Stimulated activated CD8-positive, alpha-beta memory T cell treated with anti-CD3 and anti-CD28 coated beads, Interleukin-7, amount 100 ng/mL, for 4 hours (primary cell): Measurements from ENCODE around the gene GAS5.
A peak's percentile ranks its signal among the peaks of the same experiment; 100 is the strongest.
"Not testable (repeated sequence)": the region's sequence is repeated elsewhere in the genome, so short reads cannot be mapped to it uniquely, and the experiment has no call there.

Experiments used
- DNase-seq, 2 donors: peaks; one replicate each; pipeline ENCODE4 v3.0.0-alpha.2; 2020; ENCODE audit warnings: low read depth in 2 of 2

The GAS5 gene

DNA sequence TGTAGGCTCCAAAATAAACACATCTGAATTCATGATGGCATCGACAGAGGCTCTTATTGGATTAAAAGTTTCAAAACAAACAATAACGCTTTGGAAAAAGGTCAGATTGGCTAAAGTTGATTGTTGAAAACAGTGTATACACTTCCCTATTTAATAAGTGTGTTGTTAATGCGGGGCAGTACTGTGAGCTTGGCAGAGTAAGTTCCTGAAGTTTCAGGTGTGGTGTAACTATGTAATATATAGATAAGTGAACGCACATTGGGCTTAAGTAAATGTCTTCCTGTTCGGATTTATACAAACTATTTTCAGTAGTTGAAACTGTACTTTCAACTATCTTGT lies 1.2 kb upstream of the GAS5 start:
- DNase-seq: no peak

DNA sequence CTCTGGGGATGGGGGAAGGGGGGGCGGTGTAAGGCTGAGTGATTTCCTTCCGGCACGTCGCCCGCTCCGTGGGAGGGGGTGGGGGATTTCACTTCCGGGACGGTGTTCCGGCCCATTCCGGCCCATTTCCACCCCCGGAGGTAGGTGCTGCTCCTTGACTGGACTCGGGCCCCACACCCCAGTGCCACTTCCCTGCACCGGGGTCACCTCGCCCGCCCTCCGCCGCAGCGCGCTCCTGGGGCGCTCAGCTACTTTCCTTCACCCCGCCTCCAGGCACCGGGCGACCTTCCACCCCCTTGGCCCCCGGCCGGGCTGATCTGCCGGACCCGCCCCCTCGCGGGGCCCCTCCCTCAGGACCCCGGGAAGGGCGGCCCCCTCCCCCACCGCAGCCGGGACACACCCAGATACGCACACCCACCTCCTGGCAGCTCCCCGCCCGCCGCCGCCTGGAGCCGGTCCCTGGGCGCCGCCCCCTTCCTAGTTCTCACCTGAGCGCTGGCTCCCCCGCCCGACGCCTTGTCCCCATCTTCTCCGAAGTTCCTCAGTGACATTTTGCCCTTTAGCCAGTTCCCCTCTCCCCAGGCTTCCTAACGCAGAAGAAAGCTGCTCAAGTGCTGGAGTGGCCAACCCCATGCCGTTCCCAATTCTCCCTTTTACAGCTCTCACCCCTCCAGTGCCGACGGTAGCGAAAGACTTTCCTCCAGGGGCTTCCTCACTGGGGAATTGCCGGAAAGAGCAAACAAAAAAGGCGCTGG lies 654 bp upstream of the GAS5 start, which contains the start of gene ZBTB37:
TSS of gene ZBTB37 (plus strand) at position 115 of the 755 bp plus-strand sequence. CDS start 1,846 bp downstream, outside the sequence.
- DNase-seq: peak; percentile 87 to 89

DNA sequence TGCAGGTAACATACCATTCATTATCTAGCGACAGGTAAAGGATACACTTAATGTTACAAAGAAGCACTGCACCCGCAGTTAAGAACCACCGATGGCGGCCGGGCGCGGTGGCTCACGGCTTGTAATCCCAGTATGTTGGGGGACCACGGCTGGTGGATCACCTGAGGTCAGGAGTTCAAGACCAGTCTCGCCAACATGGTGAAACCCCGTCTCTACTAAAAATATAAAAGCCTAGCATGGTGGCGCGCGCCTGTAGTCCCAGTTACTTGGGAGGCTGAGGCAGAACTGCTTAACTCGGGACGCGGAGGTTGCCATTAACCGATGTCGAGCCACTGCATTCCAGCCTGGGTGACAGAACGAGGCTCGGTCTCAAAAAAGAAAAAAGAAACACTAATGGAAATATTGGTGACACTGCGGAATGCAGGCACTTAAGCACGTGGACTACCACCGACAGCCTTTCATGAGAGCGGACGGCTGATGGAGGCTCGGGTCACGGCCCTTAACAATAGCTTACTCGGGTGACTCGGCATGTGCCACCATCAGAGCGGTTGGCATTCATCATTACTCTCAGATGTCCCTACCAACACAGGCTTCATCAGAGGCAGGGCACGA lies 542 bp downstream of the GAS5 start:
- peak in 1 of 2 donors; percentile 40 for DNase-seq

DNA sequence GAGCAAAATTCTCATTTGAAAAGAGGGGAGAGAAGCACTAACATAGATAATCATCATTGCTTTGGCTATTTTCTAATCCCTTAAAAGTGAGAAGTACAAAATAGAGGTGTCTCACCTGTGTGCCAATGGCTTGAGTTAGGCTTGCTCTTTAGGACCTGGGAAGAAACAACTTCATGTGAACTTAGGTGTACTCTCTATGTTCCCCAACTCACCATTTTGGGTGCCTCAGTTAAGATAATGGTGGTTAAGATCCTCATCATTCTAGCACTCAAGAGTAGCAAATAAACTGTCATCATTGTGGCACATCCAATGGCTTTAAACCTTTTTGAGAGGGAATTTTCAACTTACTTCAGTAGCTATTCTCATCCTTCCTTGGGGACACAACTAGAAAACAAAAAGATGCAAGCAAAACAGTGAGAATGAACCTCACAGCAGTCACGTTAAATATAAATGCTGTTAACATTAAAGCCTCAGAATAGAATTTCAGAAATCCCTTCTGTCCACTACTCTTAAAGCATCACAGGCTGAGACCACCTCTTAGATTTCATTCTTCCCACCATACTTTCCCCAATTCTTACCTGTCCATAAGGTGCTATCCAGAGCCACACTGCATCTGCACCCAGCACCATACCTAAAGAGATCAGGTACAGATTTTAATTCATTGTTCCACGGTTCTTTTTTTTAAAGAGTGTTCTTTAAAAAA lies 1.2 kb downstream of the GAS5 start:
- no peak for DNase-seq

DNA sequence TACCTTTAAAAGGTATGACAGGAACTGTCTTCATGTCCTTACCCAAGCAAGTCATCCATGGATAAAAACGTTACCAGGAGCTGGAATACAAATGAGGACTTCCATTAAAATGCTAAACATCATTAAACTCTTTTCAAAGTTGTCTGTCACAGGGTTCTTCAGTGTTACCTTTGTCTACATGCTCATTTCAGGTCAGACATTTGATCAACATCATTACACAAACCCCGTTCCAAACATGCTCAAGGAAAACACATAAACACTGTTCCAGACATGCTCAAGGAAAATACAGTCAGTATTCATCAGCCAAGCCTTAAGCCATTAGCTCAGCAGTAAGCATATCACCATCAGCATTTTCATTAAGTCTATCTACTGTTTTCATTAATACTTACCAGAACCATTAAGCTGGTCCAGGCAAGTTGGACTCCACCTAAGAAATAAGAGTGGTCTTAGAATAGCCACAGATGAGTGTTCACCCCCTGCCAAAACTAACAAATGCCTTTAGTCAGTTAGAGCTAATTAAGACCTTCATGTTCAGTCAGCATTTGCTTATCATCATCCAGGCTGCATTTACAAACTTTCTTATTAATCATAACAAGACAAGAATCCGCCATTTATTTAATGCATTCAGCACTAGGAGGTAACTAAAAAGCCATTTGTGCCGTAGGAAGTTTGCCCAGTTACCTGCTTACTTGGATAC lies 2.2 kb downstream of the GAS5 start:
- DNase-seq: no peak

DNA sequence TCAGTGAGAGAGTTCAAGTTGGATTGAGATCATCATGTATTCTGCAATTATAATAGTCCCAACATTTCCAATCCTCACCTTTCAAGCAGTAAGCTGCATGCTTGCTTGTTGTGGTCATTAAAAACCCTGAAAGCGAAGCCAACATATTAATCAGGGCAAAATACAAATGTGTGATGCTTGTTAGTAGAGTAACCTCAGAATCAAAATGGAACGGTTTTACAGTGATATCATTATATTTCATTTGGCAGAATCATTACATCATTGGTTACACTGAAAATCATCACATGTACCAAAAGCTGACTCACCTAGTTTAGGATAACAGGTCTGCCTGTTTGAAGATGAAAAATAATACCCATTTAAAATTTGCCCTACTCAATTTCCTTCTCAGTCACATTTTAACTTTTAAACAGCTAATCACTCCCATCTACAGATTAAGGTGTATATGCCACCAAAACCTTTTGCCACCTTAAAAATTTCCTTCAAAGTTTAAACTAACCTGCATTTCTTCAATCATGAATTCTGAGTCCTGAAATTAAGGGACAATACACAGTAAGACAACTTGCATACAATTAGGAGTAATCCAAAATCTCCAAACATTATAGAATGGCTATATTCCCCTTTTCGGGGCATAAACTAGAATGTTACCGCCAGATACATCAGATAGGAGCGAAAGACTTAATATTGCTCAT lies 3.5 kb downstream of the GAS5 start:
- no peak for DNase-seq

DNA sequence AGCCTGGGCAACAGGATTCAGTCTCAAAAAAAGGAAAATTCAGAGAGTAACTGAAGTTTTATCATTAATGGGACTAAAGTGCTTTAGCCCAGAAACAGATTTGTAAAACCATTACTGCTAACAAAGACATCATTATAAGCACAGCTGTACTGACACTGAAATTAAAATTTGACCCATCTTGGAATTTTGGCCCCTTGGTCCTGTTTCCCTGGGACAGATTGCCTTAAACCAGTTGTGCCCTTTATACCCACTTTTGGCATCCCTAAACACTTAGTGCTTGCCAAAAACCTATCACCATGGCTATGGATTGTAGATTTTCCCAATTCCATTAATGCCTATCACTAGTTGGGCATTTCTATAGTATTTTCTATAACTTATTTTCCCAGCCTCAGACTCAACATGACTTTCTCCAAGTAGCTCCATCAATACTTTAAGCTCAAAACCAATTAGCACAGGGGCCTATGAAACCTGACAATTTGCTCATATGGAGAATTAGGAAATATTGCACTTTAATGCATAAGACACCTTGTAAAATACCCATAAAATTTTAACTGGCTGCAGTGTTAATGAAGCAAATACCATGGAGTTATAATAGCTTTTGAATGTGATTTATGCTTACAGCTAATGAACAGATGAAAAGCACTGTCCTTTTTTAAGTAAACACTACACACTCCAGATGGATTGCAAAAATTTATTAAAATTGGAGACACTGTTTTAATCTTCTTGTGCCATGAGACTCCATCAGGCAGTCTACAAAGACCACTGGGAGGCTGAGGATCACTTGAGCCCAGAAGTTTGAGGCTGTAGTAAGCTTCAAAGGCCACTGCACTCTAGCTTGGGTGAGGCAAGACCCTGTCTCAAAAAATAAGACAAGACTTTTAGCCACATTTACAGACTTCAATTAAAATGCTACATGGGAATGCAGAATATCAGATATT lies 4.3 kb downstream of the GAS5 start:
- no peak for DNase-seq

DNA sequence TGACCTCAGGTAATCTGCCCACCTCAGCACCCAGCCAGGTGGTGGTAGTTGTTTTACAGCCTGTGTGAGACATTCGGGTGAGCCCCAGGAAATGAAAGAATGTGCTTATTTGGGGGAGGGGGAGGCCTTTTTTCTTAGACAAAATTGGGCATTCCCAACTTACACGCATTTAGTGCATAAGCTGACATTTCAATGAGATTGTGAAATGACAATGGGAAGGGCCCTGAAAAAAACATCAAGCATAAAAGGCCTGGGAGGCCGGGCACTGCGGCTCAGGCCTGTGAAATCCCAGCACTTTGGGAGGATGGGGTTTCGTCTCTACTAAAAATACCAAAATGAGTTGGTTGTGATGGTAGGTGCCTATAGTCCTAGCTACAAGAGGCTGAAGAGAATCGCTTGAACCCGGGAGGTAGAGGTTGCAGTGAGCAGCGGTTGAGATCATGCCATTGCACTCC lies 5.0 kb downstream of the GAS5 start:
- no peak for DNase-seq

DNA sequence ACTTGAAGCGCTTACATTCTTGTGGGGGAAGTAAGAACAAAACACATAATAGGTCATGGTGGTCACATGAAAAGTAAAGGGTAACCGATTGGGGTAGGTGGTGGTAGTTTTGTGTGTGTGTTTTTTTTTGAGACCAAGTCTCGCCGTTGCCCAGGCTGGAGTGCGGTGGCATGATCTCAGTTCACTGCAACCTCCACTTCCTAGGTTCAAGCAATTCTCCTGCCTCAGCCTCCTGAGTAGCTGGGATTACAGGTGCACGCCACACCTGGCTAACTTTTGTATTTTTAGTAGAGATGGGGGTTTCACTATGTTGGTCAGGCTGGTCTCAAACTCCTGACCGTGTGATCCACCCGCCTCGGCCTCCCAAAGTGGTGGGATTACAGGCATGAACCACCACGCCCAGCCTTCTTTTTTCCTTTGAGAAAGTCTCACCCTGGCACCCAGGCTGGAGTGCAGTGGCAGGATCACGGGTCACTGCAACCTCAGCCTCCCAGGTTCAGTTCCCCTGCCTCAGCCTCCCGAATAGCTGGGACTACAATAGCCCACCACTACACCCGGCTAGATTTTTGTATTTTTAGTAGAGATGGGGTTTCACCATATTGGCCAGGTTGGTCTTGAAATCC lies 5.5 kb downstream of the GAS5 start:
- DNase-seq: not testable (repeated sequence)

DNA sequence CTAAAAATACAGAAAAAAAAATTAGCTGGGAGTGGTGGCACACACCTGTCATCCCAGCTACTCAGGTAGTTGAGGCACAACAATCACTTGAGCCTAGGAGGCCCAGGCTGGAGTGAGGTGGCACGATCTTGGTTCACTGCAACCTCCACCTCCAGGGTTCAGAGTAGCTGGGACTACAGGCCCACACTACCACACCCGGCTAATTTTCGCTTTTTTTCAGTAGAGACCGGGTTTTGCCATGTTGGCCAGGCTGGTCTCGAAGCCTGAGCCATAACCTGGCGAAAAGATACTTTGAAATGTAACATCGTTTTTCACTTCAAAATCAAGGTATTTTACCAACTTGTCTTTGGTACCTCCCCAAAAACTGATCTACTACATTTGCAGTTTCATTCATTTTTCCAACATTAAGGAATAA lies 6.1 kb downstream of the GAS5 start:
- no peak for DNase-seq

DNA sequence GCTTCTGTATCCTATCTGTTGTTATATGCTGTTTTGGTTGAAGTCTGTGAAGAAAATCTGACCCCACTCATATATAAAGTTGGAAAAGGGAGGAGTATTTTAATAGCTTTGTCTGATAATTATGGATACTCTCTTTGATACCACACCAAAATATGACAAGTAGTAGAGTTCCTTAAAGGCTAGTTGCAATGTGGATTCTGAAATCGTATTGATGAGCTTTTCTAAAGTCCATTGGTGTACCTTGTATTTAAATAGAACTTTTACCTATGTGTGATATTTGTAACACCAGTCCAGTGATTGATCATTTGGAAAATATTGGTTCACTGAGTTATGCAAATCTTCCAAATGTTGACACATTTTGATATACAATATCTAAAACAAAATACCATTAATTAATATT lies 7.7 kb downstream of the GAS5 start:
- no peak for DNase-seq

DNA sequence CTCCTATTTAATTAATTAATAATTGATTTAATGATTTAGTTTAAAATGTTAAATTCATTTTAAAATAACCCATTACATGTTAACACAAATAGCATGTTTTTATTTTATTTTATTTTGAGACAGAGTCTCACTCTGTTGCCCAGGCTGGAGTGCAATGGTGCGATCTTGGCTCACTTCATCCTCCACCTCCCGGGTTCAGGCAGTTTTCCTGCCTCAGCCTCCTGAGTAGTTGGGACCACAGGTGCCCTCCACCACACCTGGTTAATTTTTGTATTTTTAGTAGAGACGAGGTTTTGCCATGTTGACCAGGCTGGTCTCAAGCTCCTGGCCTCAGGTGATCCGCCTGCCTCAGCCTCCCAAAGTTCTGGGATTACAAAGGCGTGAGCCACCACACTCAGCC lies 8.2 kb downstream of the GAS5 start:
- not testable (repeated sequence) for DNase-seq

DNA sequence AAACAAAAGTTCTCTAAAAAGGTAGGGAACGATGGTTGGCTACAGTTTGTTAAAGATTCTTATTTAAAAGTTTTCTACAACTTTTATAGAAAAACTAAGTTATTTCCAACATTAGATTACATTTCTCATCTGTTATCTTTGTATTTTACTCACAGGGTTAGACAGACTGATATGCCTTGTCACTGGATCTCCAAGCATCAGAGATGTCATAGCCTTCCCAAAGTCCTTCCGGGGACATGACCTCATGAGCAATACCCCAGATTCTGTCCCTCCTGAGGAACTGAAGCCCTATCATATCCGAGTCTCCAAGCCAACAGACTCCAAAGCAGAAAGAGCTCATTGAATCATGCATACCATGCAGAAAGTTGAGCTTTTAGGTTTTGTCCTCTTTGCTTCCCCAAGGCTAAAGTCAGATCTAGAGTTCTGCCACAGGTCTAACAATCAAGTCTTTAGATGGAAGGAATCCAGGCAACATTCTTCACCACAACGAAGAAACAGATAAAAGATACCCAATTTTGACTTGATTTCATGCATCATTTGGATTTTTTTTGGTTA lies 10.3 kb downstream of the GAS5 start:
- no peak for DNase-seq

DNA sequence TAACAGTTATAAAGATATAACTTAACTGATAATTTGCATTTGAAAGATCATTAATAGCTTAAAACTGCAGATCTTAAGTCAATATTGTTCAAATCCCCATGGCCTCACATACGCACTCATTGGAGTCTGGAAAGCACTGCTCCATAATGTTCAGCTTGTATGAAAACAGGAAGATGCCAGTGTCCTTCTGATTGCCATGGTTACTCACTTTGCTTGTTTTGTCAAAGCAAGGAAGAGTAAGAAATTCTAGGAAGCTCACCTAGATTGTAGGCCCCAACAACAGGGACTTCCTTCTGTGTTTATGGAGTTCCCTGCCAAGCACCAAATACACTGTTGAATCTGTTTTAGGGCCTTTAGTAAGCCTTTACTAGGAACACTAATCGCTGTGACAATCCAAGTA lies 10.9 kb downstream of the GAS5 start:
- no peak for DNase-seq

DNA sequence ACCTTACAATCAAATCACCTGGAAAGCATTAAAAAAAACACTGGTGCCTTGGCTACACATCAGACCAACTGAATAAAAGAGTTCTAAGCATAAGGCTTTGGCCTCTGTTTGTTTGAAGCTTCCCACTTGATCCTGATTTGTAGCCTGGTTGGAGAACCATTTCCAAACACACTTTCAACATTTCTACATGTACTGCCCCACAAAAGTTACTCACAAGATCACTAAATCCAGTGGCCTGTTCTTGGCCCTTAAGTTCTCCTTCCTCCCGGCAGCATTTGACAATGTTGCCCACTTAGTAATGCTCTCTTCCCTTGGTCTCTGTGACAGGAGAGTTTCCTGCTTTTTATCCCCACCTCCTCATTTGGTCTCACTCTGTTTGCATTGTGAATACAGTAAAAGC lies 11.8 kb downstream of the GAS5 start:
- DNase-seq: no peak

DNA sequence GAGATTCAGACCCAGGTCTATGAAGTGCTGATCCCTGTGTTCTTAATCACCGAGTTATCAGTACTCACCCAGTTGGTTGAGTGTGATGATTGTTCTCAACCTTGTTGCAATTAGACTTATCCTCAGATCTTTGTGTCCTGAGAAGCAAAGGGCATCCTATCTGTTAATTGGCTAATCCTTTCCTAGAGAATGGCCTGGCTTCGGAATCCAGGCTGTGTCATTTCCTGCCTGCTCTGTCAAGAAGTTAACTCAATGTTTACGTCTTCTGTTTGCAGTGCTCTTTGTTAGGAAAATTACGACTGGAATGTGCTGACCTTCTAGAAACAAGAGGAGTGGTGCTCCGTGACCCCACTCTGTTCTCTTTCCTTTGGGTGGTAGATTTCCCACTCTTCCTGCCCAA lies 14.7 kb downstream of the GAS5 start:
- no peak for DNase-seq

DNA sequence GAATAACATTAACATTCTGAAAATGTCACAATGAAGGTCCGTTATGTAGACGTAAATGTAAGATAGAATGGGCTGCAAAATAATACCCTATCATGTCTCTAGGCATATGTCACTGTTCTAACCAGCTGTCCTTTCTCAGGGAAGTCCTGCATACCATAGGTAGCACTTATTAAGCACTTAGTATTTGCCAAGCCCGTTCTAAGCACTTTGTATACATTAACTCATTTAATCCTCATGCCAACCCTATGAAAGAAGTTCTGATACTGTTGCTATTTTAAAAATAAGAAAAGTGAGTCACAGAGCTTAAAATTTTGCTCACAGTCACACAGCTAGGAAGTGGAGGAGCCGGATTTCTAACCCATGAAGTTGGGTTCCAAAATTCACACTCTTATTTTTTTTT lies 15.7 kb downstream of the GAS5 start:
- no peak for DNase-seq

DNA sequence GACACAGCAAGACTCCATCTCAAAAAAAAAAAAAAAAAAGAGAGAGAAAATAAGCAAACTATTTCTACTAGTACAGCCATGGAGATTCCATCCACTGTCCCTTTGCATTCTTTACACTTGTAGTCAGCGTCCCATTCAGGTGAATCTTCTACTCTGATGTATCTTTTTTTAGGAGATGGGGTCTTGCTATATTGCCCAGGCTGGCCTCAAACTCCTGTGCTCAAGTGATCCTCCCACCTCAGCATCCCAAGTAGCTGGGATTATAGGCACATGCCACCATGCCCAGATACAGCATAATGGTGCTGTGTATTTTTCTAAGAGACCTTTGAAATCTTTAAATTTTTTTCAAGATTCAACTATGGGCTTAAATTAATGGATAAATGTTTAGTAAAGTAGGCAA lies 35.0 kb downstream of the GAS5 start:
- no peak for DNase-seq

DNA sequence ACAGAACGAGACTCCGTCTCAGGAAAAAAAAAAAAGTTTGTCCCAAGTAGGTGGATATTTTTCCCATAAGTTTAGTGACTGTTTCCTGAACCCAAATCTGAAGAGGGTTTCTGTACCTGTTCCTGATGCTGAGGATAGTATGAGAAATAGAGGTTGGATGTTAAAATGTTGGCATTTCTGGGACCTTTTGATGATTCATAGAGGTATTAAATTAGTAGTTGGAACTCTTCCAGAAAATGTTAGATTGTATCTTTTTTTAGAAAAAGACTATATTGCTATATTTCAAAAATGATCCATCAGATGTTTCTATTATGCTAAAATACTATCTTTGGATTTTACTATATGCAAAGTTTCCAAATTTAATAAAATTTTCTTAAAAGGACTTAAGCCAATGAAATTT lies 40.2 kb downstream of the GAS5 start:
- no peak for DNase-seq
